SW 1271 (cell line): ENCODE results near the gene VEGFC.

Source experiments
- DNase-seq, 2 experiments: peaks; one replicate each; lab custom pipeline; 2025; lab: John Stamatoyannopoulos, UW

Gene VEGFC

GRCh38 chr4:176761872-176762271, 30.9 kb downstream of the VEGFC start:
- no peak for DNase-seq

- DNase-seq: no peak
Observed at GRCh38 chr4:176760471-176760870, 32.3 kb downstream of the VEGFC start.

- no peak for DNase-seq
Observed at GRCh38 chr4:176758731-176759130, 34.0 kb downstream of the VEGFC start.

GRCh38 chr4:176758323-176758722, 34.4 kb downstream of the VEGFC start:
- DNase-seq: no peak

- DNase-seq: no peak
Observed at GRCh38 chr4:176755613-176756012, 37.1 kb downstream of the VEGFC start.

GRCh38 chr4:176755001-176755400, 37.7 kb downstream of the VEGFC start:
- DNase-seq: no peak

GRCh38 chr4:176753049-176753448, 39.7 kb downstream of the VEGFC start:
- DNase-seq: peak in 1 of 2 experiments; percentile 20

- DNase-seq: no peak
Observed at GRCh38 chr4:176752191-176752749, 40.5 kb downstream of the VEGFC start.

- no peak for DNase-seq
Observed at GRCh38 chr4:176751061-176751460, 41.7 kb downstream of the VEGFC start.

GRCh38 chr4:176746846-176747245, 45.9 kb downstream of the VEGFC start:
- no peak for DNase-seq

GRCh38 chr4:176745902-176746301, 46.8 kb downstream of the VEGFC start:
- no peak for DNase-seq

GRCh38 chr4:176744091-176744490, 48.6 kb downstream of the VEGFC start:
- DNase-seq: no peak

- DNase-seq: no peak
Observed at GRCh38 chr4:176742211-176742610, 50.5 kb downstream of the VEGFC start.

- DNase-seq: no peak
Observed at GRCh38 chr4:176741253-176741652, 51.5 kb downstream of the VEGFC start.

- no peak for DNase-seq
Observed at GRCh38 chr4:176735300-176735699, 57.4 kb downstream of the VEGFC start.

GRCh38 chr4:176734461-176734860, 58.3 kb downstream of the VEGFC start:
- DNase-seq: no peak

- no peak for DNase-seq
Observed at GRCh38 chr4:176729489-176729888, 63.2 kb downstream of the VEGFC start.

- DNase-seq: no peak
Observed at GRCh38 chr4:176726803-176727202, 65.9 kb downstream of the VEGFC start.

- no peak for DNase-seq
Observed at GRCh38 chr4:176721459-176721858, 71.3 kb downstream of the VEGFC start.

GRCh38 chr4:176718881-176719280, 73.8 kb downstream of the VEGFC start:
- no peak for DNase-seq

- no peak for DNase-seq
Observed at GRCh38 chr4:176717237-176717636, 75.5 kb downstream of the VEGFC start.

GRCh38 chr4:176709417-176709816, 83.3 kb downstream of the VEGFC start:
- DNase-seq: no peak

GRCh38 chr4:176708771-176709311, 83.9 kb downstream of the VEGFC start:
- DNase-seq: no peak

GRCh38 chr4:176690716-176691115, 102.0 kb downstream of the VEGFC start:
- no peak for DNase-seq
